Measurements from ENCODE around the gene AFF3.

DNA sequence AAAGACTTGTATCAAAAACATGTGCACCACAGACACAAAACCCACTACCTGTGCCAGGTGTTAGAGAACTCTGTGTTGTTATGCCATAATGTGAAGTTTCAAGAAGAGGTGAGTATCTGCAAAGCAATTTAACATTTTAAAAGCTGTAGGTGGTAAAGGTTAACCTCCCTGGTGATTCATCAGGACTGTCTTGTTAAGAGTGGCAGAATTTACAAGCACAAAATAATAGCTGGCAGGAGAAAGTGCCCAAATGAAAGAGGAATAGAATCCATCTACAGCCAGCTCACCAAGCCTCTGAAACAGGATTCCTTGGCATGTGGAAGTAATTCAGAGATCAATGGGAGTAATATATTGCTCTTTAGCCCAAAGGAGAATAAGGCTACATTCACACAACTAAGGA is 230.7 kb downstream of the AFF3 start:
- TF ChIP-seq EZH2phosphoT487 (IDR thresholded peaks at IDR 0.05; ENCODE audit: low read depth, severe bottlenecking, unreplicated experiment) (no peak), EZH2 (IDR thresholded peaks at IDR 0.05; ENCODE audit: borderline replicate concordance) (no peak)
- TF ChIP-seq, protein P1, sequence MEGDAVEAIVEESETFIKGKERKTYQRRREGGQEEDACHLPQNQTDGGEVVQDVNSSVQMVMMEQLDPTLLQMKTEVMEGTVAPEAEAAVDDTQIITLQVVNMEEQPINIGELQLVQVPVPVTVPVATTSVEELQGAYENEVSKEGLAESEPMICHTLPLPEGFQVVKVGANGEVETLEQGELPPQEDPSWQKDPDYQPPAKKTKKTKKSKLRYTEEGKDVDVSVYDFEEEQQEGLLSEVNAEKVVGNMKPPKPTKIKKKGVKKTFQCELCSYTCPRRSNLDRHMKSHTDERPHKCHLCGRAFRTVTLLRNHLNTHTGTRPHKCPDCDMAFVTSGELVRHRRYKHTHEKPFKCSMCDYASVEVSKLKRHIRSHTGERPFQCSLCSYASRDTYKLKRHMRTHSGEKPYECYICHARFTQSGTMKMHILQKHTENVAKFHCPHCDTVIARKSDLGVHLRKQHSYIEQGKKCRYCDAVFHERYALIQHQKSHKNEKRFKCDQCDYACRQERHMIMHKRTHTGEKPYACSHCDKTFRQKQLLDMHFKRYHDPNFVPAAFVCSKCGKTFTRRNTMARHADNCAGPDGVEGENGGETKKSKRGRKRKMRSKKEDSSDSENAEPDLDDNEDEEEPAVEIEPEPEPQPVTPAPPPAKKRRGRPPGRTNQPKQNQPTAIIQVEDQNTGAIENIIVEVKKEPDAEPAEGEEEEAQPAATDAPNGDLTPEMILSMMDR (IDR thresholded peaks at IDR 0.05; ENCODE audit: poor library complexity), result no peak

Data from hepatocyte (in vitro differentiated cells).